A549 (cell line): ENCODE results near the gene CLEC16A. TPM values are rescaled to one million over a fixed set of nuclear protein-coding genes. Genes with fewer than 3 reads are reported as not detected.

Experiments used
- ATAC-seq, 2 experiments: fragments of 200-7000 bp in 1 of 2; fragments of >200 bp in 1 of 2; cut with Nextera tagmentation in 1 of 2; cut with Tn5 transposase in 1 of 2; 3 replicates each; pipeline versions ENCODE4 v1.8.0 to v1.9.1; 2018 to 2020; ENCODE audit warnings: mild to moderate bottlenecking in 1 of 2, moderate library complexity in 1 of 2
- CTCF ChIA-PET: fragments of 300-600 bp; sonication (Branson Sonifier 250); formaldehyde crosslinking; extraction: SDS; loops from one replicate; lab custom pipeline; 2021; ENCODE audit warnings: antibody characterized with exemption, inconsistent platforms; lab: Yijun Ruan, JAX
- POLR2A ChIA-PET: fragments of 350-600 bp; formaldehyde crosslinking; extraction: SDS; loops from one replicate; lab custom pipeline; 2021; ENCODE audit warnings: antibody characterized with exemption, inconsistent platforms; lab: Yijun Ruan, JAX
- DNase-seq, 2 experiments: peaks; one replicate each; pipeline versions ENCODE4 v3.0.0 to v3.0.0-alpha.2; 2011 to 2016; ENCODE audit warnings: low read depth in 1 of 2, low spot score in 1 of 2
- FAIRE-seq: peaks from 2 replicates; lab custom pipeline; 2011; peaks lifted over from hg19 to GRCh38; lab: Jason Lieb, UNC
- H3K27ac ChIP-seq, 2 experiments: fragments of >200 bp; sonication (Bioruptor Twin); formaldehyde crosslinking; 3 replicates each; pipeline ENCODE4 v1.5.1; 2016 to 2017
- H3K4me1 ChIP-seq: fragments of >200 bp; sonication (Bioruptor Twin); formaldehyde crosslinking; 3 replicates; pipeline ENCODE4 v1.6.1; 2016
- H3K4me2 ChIP-seq: fragments of >200 bp; sonication (Bioruptor Twin); formaldehyde crosslinking; 3 replicates; pipeline ENCODE4 v1.6.1; 2016
- H3K4me3 ChIP-seq: fragments of >200 bp; sonication (Bioruptor Twin); formaldehyde crosslinking; 3 replicates; pipeline ENCODE4 v1.5.1; 2016
- H3K9me3 ChIP-seq: fragments of >200 bp; sonication (Bioruptor Twin); formaldehyde crosslinking; 3 replicates; pipeline ENCODE4 v1.6.1; 2016
- BHLHE40 ChIP-seq: IDR thresholded peaks from 2 replicates; pipeline ENCODE4 v1.6.1; 2012; ENCODE audit warnings: low read depth, low read length, inconsistent platforms
- CBX2 ChIP-seq: fragments of 200-600 bp; sonication (generic); IDR thresholded peaks from 2 replicates; pipeline ENCODE4 v1.6.1; 2016; ENCODE audit warnings: low read depth, mild to moderate bottlenecking, borderline replicate concordance
- CEBPB ChIP-seq, 2 experiments: fragments of >200 bp in 1 of 2; sonication (Bioruptor Twin) in 1 of 2; formaldehyde crosslinking in 1 of 2; IDR thresholded peaks; 2 replicates each; pipeline ENCODE4 v1.6.1; 2012 to 2016
- EHF ChIP-seq: fragments of 250-450 bp; sonication (Bioruptor Pico); IDR thresholded peaks from 2 replicates; pipeline ENCODE4 v1.5.0; 2020; ENCODE audit warnings: mild to moderate bottlenecking
- EP300 ChIP-seq, 2 experiments: fragments of >200 bp; sonication (Bioruptor Twin); formaldehyde crosslinking; IDR thresholded peaks; 2 replicates in 1 of 2; 3 replicates in 1 of 2; pipeline ENCODE4 v1.6.1; 2016 to 2017
- HOXB5 ChIP-seq: fragments of 250-450 bp; sonication (Bioruptor Pico); IDR thresholded peaks from 2 replicates; pipeline ENCODE4 v1.5.0; 2020; ENCODE audit warnings: mild to moderate bottlenecking, moderate library complexity
- MAZ ChIP-seq: fragments of 150-350 bp; IDR thresholded peaks from 2 replicates; pipeline ENCODE4 v1.6.1; 2014; ENCODE audit warnings: antibody characterized with exemption, low read depth, low read length, borderline replicate concordance
- NPAS2 ChIP-seq: fragments of 250-450 bp; sonication (Bioruptor Pico); IDR thresholded peaks from 2 replicates; pipeline ENCODE4 v1.8.0; 2022; ENCODE audit warnings: mild to moderate bottlenecking, moderate library complexity, borderline replicate concordance
- NR3C1 ChIP-seq: fragments of >200 bp; sonication (Bioruptor Twin); formaldehyde crosslinking; IDR thresholded peaks from 3 replicates; pipeline ENCODE4 v1.6.1; 2017
- PHF8 ChIP-seq: fragments of 200-600 bp; sonication (generic); IDR thresholded peaks from 2 replicates; pipeline ENCODE4 v1.6.1; 2016; ENCODE audit warnings: low read depth, mild to moderate bottlenecking, antibody characterized with exemption, moderate library complexity, borderline replicate concordance
- RARB ChIP-seq: fragments of 250-450 bp; sonication (Bioruptor Pico); IDR thresholded peaks from 2 replicates; pipeline ENCODE4 v1.8.0; 2021; ENCODE audit warnings: mild to moderate bottlenecking, moderate library complexity
- RCOR1 ChIP-seq: fragments of 150-350 bp; IDR thresholded peaks from 2 replicates; pipeline ENCODE4 v1.6.1; 2014; ENCODE audit warnings: antibody characterized with exemption, low read length, low read depth
- SREBF2 ChIP-seq: fragments of 450-650 bp; IDR thresholded peaks from 2 replicates; pipeline ENCODE4 v1.6.1; 2014; ENCODE audit warnings: mild to moderate bottlenecking, moderate library complexity
- TFCP2L1 ChIP-seq: fragments of 250-450 bp; sonication (Bioruptor Pico); IDR thresholded peaks from 2 replicates; pipeline ENCODE4 v1.5.0; 2021; ENCODE audit warnings: mild to moderate bottlenecking
- ZC3H11A ChIP-seq: fragments of 450-650 bp; IDR thresholded peaks from 2 replicates; pipeline ENCODE4 v1.6.1; 2014; ENCODE audit warnings: antibody characterized with exemption, mild to moderate bottlenecking
- ZFP36 ChIP-seq: fragments of 450-650 bp; IDR thresholded peaks from 2 replicates; pipeline ENCODE4 v1.6.1; 2014; ENCODE audit warnings: borderline replicate concordance; ENCODE audit not compliant: partially characterized antibody
- WGBS: methylation state at CpG from one replicate; pipeline ENCODE4 v1.1.6; 2017; ENCODE audit errors: missing lambda C conversion rate; 5-methylcytosine and 5-hydroxymethylcytosine counted together
- polyA plus RNA-seq, 4 experiments: library from polyadenylated mRNA; depleted of rRNA in 3 of 4; stranded (reverse); fragments of >200 nt; fragmentation: RNase III in 1 of 4; extraction: RNeasy Plus Mini Kit Qiagen cat#74134 plus additional on column Dnase treatment in 1 of 4; gene quantifications; 2 replicates in 3 of 4; 3 replicates in 1 of 4; pipeline ENCODE4 v1.2.3, GENCODE V29; 2011 to 2017
- TF ChIP-seq, protein P1 (sequence below): fragments of >200 bp; sonication (Bioruptor Twin); formaldehyde crosslinking; IDR thresholded peaks from 2 replicates; pipeline ENCODE4 v1.6.1; 2016
- TF ChIP-seq, protein P2 (sequence below): IDR thresholded peaks from 2 replicates; pipeline ENCODE4 v1.6.1; 2012; ENCODE audit warnings: low read depth, borderline replicate concordance
- TF ChIP-seq, protein P3 (sequence below): fragments of >200 bp; sonication (Bioruptor Twin); formaldehyde crosslinking; IDR thresholded peaks from 3 replicates; pipeline ENCODE4 v1.6.1; 2016
- TF ChIP-seq, protein P4 (sequence below): fragments of 250-450 bp; sonication (Bioruptor Pico); IDR thresholded peaks from 2 replicates; pipeline ENCODE4 v1.5.0; 2021; ENCODE audit warnings: mild to moderate bottlenecking, moderate library complexity, borderline replicate concordance
- TF ChIP-seq, protein P5 (sequence below): fragments of 250-450 bp; sonication (Bioruptor Pico); IDR thresholded peaks from 2 replicates; pipeline ENCODE4 v1.5.0; 2020; ENCODE audit warnings: low read depth, mild to moderate bottlenecking, moderate library complexity

CLEC16A gene
- polyA plus RNA-seq, 2 of the 4 experiments (the other 2 are of a cell fraction), result 8.3 to 10.4 TPM

DNA sequence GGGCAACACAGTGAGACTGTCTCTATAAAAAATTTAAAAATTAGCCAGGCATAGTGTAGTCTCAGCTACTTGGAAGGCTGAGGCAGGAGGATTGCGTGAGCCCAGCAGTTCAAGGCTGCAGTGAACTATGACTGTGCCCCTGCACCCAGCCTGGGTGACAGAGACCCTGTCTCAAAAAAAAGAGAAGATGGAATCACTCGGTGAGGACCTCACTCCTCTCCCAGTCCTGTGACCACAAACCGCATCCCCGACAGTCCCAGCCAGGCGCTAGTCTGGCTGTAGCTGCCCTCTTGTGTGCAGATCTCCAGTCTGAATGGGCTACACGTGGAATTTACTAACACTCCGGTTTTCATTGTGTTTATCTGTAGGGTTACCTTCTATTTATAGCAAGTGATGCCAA is 13.2 kb upstream of the CLEC16A start (continued):
- TF ChIP-seq ZFP36, result no peak

DNA sequence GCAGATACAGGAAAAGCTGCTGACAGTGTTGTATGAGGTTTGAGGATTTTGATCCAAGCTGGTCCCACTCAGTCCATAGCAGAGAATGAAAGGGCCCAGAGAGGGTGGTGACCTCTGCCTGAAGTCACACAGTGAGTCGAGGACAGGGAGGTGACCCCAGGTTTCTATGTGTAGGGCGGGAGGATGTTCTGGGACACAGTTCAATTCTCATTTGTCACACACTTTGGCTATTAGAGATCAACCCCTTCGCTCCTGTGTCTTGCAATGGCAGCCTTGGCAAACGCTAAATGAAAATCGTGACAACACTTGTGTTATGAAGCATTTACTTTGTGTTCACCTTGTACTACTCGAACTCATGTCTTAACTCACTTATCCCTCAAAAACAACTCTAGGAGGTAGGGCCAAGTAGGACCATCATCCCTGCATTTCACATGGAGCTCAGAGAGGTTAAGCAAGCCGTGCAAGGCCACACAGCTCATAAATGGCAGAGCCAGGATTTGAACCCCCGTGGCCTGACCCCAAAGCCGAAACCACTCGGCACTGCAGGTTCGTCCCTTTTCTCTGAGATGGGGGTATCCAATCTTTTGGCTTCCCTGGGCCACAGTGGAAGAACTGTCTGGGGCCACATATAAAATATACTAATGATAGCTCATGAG is 12.3 kb upstream of the CLEC16A start:
- 91% methylated on average over 11 of the region's 11 CpGs for WGBS
- ChIA-PET CTCF (interaction anchor here (0.8 to 1.4 kb wide), 2 partner anchors 13 to 21 kb away, joined by 4 to 5 read pairs; no protein-coding TSS in a partner anchor), POLR2A (interaction anchor here (0.7 kb wide), 1 partner anchor 10 kb away, joined by 3 read pairs; the partner anchor contains the start of gene DEXI)
- H3K9me3 ChIP-seq, result no peaks in the 10 kb centered on the region
- FAIRE-seq (no peak), DNase-seq (no peak), ATAC-seq (no peak)
- H3K4me2 ChIP-seq, result no peak overlapping the region
- no peaks in the 10 kb centered on the region for H3K4me1 ChIP-seq
- TF ChIP-seq MAZ (no peak), EHF (no peak)
- TF ChIP-seq, protein P1, sequence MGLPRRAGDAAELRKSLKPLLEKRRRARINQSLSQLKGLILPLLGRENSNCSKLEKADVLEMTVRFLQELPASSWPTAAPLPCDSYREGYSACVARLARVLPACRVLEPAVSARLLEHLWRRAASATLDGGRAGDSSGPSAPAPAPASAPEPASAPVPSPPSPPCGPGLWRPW, result no peak
- TF ChIP-seq, protein P2, sequence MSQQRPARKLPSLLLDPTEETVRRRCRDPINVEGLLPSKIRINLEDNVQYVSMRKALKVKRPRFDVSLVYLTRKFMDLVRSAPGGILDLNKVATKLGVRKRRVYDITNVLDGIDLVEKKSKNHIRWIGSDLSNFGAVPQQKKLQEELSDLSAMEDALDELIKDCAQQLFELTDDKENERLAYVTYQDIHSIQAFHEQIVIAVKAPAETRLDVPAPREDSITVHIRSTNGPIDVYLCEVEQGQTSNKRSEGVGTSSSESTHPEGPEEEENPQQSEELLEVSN, result no peak
- no peak overlapping the region for H3K4me3 ChIP-seq
- H3K27ac ChIP-seq, result no peak overlapping the region

DNA sequence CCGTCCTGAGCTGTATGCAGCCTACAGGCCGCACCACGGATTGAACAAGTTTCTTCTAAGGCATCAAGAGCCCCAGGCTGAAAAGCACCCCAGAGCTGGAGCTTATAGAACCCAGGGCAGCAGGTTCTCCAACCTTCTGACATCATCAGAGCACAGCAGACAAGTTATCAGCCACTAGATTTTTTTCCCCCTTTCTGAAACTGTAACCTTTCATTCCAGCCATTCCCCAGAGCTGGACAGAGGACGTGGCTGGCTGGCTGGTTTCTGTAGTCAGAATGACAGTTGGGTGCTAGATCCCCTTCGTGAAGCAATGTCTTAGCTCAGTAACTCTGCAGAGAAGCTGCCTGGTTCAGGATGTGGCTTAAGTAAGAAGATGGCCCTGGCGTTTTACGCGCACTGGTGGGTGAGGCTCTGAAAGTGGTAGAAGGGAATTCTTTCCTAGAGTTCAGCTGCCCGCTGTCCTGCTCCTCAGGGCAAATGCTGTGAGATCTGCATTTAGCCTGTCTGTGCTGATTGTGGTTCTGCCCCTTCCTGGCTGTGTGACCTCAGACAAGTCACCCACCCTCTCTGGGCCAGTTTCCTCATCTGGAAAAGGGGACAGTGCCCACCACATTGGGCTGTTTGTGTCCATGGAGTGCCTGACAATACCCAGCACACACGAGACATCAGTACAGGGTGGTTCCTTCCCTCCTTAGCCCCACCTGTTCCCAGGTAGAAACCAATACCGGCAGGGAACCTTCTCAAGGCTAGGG is 11.2 kb upstream of the CLEC16A start:
- TF ChIP-seq CBX2 (no peak), ZC3H11A (no peak), TFCP2L1 (CRISPR knock-in tag) (no peak), SREBF2 (no peak), HOXB5 (CRISPR knock-in tag) (no peak), EHF (no peak), PHF8 (no peak), BHLHE40 (no peak), ZFP36 (no peak), NPAS2 (CRISPR knock-in tag) (no peak), EP300 (IDR thresholded peaks at IDR 0.05) (no peak), NR3C1 (no peak), CEBPB (IDR thresholded peaks at IDR 0.05) (no peak), RCOR1 (no peak), RARB (CRISPR knock-in tag) (no peak)
- TF ChIP-seq, protein P3, sequence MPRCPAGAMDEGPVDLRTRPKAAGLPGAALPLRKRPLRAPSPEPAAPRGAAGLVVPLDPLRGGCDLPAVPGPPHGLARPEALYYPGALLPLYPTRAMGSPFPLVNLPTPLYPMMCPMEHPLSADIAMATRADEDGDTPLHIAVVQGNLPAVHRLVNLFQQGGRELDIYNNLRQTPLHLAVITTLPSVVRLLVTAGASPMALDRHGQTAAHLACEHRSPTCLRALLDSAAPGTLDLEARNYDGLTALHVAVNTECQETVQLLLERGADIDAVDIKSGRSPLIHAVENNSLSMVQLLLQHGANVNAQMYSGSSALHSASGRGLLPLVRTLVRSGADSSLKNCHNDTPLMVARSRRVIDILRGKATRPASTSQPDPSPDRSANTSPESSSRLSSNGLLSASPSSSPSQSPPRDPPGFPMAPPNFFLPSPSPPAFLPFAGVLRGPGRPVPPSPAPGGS, result no peak
- TF ChIP-seq, protein P4, sequence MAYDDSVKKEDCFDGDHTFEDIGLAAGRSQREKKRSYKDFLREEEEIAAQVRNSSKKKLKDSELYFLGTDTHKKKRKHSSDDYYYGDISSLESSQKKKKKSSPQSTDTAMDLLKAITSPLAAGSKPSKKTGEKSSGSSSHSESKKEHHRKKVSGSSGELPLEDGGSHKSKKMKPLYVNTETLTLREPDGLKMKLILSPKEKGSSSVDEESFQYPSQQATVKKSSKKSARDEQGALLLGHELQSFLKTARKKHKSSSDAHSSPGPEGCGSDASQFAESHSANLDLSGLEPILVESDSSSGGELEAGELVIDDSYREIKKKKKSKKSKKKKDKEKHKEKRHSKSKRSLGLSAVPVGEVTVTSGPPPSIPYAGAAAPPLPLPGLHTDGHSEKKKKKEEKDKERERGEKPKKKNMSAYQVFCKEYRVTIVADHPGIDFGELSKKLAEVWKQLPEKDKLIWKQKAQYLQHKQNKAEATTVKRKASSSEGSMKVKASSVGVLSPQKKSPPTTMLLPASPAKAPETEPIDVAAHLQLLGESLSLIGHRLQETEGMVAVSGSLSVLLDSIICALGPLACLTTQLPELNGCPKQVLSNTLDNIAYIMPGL (CRISPR knock-in tag), result no peak
- TF ChIP-seq, protein P5, sequence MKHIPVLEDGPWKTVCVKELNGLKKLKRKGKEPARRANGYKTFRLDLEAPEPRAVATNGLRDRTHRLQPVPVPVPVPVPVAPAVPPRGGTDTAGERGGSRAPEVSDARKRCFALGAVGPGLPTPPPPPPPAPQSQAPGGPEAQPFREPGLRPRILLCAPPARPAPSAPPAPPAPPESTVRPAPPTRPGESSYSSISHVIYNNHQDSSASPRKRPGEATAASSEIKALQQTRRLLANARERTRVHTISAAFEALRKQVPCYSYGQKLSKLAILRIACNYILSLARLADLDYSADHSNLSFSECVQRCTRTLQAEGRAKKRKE (CRISPR knock-in tag), result no peak
- POLR2A ChIA-PET, result interaction anchor here (0.7 kb wide), 1 partner anchor 189 kb away, joined by 10 read pairs; no protein-coding TSS in a partner anchor
- FAIRE-seq (no peak), DNase-seq (no peak), ATAC-seq (no peak)
- 96% methylated on average over 11 of the region's 11 CpGs for WGBS
- Histone ChIP-seq H3K4me2 (no peak overlapping the region), H3K9me3 (no peaks in the 10 kb centered on the region), H3K27ac (no peak overlapping the region), H3K4me1 (no peaks in the 10 kb centered on the region), H3K4me3 (no peak overlapping the region)
- CTCF ChIA-PET, result interaction anchor here (0.8 to 1.4 kb wide), 2 partner anchors 14 to 23 kb away, joined by 4 to 5 read pairs; no protein-coding TSS in a partner anchor
